Activated gamma-delta T cell treated with anti-CD3 and anti-CD28 coated beads, Interleukin-2, amount 50 U/mL, for 16 hours (primary cell): ENCODE data around the gene CDK5R2.

ENCODE experiments used
- DNase-seq: peaks from one replicate; pipeline ENCODE4 v3.0.0-alpha.2; 2020; ENCODE audit warnings: low read depth

Gene CDK5R2

DNA sequence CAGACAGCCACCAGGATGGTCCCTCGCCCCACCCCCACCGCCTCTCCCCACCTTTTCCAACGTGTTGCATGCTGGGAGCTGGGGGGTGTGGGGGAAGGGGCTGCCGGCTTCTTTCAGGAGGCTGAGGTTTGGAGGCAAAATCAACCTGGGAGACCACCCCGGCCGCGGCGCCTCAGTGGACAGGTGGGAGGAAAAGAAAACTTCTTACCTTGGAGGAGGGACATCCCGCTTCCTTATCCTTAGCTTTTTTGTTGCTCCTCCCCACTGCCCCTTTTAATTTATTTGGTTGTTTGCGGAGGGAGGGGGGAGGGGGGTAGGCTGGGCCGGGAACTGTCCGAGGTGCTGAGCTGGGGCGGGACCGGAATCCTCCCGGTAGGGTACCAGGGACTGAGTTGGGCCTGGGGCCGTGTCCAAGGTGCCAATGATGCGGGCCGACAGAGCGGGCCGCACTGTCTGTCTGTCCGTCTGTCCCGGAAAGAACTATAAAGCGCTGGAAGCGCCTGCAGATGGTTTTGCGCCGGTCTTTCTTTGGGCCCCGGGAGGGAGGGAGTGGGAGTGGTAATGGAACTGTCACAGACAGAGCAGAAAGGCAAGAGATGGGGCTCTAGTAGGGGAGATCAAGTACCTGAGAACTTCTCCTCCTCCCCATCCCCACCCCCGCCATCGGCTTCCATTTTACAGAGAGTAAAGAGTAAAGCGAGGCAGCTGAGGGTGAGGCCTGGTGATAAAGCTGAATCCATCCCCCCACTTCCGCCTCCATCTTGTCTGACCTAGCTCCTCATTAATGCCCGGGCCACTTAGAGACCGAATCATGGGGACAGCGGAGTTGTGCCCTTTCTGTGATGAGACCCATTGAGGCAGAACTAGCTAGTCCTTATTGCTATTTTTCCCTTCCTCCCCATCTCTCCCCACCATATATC is 2.4 kb downstream of the CDK5R2 start:
- DNase-seq: no peak

- peak; percentile 45 for DNase-seq
Observed at GRCh38 chr2:218962859-218963492, 3.5 kb downstream of the CDK5R2 start.

DNA sequence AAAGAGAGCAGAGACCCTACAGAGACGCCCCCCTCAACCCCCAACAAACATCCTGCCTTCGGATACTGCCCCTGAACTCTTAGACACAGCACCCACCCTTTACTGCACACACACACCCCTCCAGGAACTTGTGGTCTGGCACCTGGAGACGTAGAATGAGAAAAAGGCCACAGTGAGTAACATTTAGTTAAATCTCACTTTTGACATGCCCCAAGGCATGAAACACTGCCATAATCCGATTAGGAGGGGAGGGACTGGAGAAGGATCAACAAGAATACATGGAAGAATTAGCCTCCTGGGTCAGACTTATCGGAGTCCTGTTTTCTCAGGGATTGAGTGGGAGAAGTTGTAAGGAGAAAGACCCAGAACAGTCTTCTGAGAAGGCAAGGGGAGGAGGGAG is 4.1 kb downstream of the CDK5R2 start:
- DNase-seq: no peak

- no peak for DNase-seq
Observed at GRCh38 chr2:218964041-218964771, 4.7 kb downstream of the CDK5R2 start.

GRCh38 chr2:218970894-218971293 is 11.4 kb downstream of the CDK5R2 start:
- no peak for DNase-seq

GRCh38 chr2:218975060-218975777 is 15.8 kb downstream of the CDK5R2 start:
- DNase-seq: no peak

DNA sequence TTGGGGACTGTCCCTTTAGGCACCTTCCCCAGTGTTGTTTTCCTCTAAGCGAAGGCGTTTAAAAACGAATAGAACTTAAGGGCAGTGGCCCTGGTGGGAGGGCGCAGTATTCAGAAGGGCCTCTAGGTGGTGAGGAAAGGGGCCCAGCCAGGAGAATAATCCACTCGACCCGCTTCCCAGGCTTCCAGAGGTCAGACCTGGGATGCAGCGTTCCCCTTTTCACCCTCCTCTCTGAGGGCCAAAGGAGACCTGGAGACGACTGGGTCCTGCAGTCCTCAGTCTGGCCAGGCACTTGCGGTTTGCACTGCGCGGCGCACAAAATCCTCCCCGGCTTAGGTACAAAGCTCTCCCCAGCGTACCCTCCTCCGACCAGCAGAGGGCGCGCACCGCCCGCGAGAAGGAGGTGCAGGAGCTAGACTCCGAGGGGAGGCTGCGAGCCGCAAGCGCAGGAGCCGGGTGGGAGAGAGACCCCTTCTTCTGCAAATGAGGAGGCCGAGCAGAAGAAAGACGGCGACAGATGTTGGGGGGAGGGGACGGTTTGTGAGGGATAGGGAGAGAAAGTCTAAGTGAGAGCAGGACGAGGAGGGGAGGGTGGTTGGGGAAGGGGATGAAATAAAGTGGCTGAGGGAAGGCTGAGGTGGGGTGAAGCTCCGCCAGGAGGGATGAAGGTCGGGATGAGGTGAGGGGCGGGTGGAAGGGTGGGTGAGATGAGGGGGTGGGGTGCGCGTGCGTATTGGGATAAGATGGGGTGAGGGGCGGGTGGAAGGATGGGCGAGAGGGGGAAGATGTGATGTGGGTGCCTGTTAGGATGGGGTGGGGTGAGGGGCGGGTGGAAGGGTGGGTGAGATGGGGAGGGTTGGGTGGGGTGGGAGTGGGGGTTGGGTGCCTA is 20.6 kb downstream of the CDK5R2 start:
- peak; percentile 76 for DNase-seq

DNA sequence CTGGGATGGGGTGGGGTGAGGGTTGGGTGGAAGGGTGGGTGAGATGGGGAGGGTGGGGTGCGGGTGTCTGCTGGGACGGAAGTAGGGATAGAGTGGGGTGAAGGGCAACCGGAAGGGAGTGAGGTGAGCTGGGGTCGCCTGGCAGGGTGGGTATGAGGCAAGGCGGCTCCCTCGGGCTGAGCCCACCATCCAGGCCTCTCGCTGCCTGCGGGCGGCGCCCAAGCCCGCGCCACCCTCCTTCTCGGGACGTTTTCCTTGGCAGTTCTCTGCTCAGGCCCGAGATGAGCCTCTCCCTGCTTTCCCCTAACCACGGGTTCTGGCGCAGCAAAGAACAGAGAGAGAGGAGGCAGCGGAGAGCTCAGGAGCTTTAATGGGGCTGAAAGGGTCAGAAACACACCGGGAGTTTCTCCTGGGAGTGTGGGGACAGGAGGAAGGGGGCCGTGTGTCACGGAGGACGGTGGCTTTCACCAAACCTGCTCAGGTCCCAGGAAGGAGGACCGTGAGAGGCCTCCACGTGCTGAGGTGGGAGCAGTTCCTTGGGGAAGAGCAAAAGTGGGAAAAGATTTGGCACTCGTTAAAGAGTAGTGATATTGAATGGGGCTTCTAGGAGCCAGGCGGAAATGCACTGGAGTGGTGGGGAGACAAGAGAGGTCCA is 21.4 kb downstream of the CDK5R2 start:
- DNase-seq: no peak

- DNase-seq: no peak
Observed at GRCh38 chr2:218981390-218981880, 22.0 kb downstream of the CDK5R2 start.

DNA sequence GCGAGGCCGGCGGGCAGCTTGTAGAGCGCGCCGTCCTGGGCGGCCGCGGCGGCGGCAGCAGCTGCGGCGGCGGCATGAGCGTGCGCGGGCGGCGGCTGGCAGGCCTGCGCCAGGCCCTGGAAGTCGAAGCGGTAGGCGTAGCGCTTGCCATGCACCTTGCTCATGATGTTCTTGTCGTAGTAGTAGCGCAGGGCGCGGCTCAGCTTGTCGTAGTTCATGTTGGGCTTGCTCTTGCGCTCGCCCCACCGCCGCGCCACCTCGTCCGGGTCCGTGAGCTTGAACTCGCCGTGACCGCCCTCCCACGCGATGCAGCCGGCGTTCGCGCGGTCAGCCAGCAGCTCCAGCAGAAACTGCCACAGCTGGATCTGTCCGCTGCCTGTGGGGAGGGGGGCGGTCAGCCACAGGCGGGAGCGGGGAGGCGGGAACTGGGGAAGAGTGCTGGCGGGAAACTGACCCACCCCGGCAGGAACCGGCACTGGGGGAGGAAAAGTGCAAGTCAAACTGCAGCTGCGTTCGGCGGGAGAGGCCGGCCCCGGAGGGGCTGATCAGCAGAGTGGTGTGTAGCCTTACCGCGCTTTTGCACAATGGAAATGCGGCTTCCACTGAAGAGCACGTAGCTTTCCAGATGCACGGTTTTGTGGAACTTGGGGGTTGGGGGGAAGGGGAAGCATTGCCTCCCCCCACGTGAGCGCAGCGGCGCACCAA is 22.6 kb downstream of the CDK5R2 start:
- DNase-seq: no peak

DNA sequence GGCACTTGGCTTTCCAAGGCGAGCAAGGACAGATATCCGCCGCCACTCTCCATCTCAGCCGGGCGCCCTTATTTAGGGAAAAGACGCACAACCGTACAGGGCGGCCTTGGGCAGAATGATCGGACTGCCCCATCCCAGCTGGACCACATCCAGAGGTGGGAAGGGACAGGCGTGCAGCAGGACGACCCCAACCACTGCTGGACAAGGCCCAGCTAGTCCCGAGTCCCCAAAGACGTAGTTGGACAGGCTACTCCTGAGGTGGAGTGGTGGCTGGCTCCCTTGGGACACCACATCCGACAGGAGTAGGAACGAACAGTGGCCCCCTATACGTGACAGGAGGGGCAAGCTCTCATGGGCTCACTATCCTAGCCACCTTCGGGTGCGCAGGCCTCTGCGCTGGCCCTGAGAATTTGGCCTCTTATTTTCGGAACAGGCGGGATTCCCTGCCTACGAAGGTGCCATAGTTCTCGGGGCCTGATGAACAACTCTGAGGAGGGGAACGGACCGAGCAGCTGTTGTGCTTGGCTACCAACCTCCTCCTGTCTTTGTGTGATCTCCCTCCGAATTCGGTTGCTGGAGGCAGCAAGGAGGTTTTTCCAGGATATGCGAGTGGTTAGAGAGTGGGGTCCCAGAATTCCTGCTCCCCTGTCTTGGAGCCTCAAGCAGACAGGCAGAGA is 23.3 kb downstream of the CDK5R2 start:
- no peak for DNase-seq

DNA sequence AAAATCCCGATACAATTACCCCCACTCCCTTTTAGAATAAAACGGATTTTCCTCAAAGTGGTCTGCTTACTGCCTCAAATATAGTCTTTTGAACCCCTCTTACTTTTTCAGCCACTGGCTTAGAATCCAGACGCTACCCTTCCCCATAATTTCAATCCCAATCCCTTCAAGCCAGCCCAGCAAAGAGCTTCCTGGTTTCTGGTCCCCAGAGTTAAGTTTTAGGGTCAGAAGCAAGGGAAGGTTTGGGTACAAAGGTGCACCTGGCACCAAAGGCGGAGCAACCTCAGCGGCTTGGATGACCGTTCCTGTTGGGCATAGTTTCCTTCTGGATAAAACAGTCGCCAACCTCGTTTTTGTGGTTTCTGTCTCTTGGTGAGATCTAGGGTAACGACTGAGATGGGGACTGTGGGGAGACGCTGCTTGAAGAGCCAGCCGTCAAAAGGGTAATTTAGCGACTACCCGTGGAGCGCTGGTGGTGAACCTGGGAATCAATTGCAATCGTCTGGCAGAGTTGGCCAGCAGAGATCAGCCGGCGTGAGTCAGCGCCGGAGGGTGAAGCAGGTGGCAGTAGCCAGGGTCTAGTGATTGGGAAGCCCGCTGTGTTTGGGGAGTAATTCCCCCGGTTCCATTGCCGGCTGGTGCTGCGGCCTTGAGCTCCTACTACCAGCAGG is 23.9 kb downstream of the CDK5R2 start:
- no peak for DNase-seq

DNA sequence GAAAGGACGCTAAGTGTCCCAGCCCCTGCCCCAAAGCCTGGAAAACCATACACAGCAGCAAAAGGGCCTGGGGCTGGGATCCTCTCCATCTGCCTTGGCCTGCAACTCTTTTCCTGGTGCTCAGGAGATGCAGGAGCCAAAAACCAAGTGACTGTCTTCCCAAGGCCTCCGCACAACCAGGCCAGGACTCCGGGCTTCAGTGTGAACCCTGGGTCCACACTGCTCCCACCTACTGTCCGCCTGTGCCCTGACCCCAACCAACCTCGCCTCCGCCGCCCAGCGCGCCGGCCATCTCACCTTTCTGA is 24.4 kb downstream of the CDK5R2 start:
- no peak for DNase-seq

- DNase-seq: no peak
Observed at GRCh38 chr2:218984239-218985020, 25.0 kb downstream of the CDK5R2 start.

DNA sequence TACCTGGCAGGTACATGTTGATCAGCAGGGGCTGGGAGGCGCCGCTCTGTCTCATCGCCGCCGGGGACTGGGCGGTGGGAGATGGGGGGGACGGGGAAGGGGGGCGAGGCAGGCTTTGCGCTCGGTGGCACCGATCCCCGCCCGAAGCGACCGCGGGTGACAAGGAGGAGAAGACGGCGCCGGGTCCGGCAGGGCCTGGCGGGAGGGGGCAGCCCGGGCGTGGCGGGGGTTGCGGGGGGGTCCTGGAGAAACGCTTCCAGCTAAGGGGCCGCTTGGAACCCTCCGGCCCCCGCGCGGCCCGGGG is 25.5 kb downstream of the CDK5R2 start, which contains the start of gene FEV:
Gene FEV, minus strand, starts transcription at position 164 of the 304 bp plus-strand sequence. Its CDS starts 109 bp downstream, at position 55.
- no peak for DNase-seq

DNA sequence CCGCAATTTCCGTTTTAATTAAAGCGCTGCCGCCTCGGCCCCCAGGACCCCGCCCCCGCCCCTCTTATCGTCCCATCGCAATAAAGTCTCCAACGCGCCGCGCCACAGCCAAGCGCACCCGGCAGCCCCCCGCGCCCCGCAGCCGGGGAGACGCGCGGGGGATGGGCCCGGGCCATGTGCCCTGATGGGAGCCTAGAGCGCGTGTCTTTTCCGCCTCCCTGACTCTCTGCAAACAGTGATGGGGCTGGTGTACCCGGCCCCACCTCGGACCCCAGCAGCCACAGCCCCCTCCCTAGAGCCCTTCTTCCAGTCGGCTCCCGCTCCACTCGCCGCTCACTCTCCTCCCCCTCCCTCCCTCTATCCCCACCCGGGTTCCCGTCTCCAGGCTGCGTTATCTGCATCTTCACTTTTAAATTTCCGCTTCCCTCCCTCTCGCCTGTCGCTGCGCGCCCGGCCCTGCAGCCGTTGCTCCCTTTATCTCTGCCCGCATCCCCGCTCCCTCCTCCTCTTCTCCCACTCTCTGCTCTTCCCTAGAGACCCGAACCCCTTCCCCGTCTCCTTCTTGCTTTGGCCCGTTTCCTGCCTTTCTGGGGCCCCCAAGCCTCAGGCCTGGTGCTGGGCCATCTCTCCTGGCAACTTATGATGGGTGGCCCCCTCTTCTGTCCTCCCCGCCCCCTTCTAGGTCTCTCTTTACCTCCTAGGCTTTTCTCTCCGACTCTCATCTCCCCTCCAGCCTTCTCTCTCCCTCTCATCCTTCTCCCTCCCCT is 26.0 kb downstream of the CDK5R2 start:
- no peak for DNase-seq

- no peak for DNase-seq
Observed at GRCh38 chr2:218986148-218986761, 26.8 kb downstream of the CDK5R2 start.
